Fibroblast of skin of scalp (primary cell): ENCODE results near the gene TNFSF8. TPM values are rescaled to one million over a fixed set of nuclear protein-coding genes. Genes with fewer than 3 reads are reported as not detected.
A peak's percentile ranks its signal among the peaks of the same experiment; 100 is the strongest.

ENCODE experiments used
- DNase-seq: peaks from one replicate; pipeline ENCODE4 v3.0.0-alpha.2; 2013
- polyA plus RNA-seq, 2 experiments: library from polyadenylated mRNA; unstranded; fragments of 120-200 nt; gene quantifications; one replicate each; pipeline ENCODE4 v1.2.1, GENCODE V29; 2013; ENCODE audit not compliant: insufficient read length in 2 of 2

Gene TNFSF8
- polyA plus RNA-seq (2013, experiment 1 of 2; ENCODE audit: insufficient read length), result not detected
- polyA plus RNA-seq (2013, experiment 2 of 2; ENCODE audit: insufficient read length), result not detected

GRCh38 chr9:114930056-114930812 is at the start of gene TNFSF8:
Gene TNFSF8 (minus strand): TSS chr9:114930591. CDS start chr9:114930303, 288 bp downstream.
- DNase-seq, result no peak

GRCh38 chr9:114973216-114973615 is 42.8 kb upstream of the TNFSF8 start:
- DNase-seq, result no peak

DNA sequence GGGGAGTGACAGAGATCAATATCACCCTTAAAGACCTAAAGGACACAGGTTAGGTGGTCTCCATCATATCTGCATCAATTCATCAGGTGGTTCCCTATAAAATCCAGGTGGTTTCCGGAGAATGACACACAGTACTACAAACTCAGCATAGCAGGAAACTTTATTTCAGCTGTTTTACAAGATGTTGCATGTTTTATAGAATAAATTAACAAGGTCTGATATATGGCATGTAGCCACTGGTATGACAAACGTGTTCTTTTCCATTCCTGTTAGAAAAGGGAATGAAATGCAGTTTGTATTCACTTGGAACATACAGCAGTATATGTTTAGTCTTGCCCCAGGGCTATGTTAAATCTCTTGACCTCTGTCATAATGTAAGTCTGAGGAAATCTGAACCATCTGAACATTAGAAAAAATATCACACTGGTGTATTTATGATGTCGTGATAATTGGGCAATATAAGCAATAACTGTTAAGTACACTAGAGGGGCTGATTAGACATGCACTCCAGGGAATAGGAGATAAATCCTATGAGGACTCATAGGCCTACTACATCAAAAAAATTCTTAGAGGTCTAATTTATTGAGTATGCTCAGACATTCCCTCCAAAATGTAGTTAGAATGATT is 42.2 kb upstream of the TNFSF8 start:
- DNase-seq, result no peak

- DNase-seq, result no peak
Measured at GRCh38 chr9:114969269-114969668, 38.9 kb upstream of the TNFSF8 start.

- peak; percentile 74 for DNase-seq
Measured at GRCh38 chr9:114968671-114969070, 38.3 kb upstream of the TNFSF8 start.

- no peak for DNase-seq
Measured at GRCh38 chr9:114965564-114965963, 35.2 kb upstream of the TNFSF8 start.

- no peak for DNase-seq
Measured at GRCh38 chr9:114962809-114963208, 32.4 kb upstream of the TNFSF8 start.

DNA sequence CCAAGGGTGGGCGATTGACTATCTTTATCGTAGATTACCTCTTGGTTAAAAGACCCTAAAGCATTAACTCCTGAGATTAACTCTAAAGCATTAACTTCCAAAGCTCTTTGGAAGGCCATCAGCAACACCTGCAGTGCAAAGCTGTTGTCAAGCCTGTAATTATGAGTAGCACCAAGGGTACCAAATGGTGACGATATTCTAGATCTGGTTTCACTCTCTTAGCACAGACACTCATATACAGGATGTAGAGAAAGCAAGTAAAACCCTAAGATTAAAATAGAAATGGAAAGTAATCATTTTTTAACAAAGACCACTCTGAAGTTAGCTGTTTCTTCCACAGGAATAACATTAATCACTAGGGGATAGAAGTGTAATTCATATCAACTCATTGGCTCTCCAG is 29.9 kb upstream of the TNFSF8 start:
- DNase-seq, result no peak

DNA sequence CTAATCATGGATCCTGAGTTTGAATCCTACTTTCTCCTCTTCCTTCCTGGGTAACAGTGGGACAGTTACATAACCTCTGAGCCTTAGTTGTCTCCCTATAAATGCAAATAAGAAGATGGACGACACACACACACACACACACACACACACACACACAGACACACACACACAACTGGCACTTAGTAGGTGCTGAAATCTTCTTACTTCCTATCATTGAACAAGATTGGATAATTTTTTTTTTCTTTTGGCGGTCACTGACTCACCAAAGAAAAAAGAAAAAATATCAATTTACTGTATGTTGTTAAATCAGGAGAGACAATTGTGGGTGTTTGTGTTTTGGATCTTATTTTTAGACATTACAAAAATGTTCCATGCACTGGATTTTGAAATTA is 28.4 kb upstream of the TNFSF8 start:
- no peak for DNase-seq

DNA sequence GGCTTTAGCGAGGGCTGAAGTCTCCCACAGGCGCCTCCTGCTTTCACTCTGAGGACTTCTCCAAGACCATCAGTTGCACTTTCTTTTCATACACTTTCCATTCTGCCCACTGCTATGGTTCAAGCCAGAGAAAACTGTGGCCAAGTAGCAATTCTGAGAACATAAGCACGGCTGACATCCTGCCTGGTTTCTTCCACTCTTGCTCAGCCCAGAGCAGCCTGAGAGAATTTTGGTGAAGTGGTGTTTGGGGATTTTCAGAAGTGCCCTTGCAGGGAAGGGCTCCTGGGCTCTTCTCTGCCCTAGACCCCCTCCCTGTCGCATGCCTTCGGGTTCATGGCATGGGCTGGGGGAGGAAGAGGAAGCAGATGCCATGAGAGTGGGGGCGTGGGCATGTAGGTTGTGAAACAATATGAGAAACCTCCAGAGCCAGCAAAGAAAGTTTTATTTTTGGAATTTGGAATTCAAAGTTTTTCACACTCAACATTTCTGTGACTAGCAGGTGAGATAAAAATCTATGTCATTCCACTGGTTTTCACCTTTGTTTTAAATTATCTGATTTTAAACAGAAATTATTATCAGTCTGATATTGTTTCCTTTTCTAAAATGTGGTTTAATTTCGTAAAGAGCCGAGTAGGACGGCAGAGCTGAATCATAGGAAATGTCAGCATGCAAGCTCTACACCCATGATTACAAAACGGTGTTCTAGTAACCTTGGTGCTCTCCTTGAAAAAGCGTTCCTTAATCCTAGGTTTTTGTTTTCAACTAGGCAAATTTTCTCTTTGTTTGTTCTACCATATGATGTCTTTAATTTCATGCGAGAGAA is 27.8 kb upstream of the TNFSF8 start:
- DNase-seq, result no peak

GRCh38 chr9:114957558-114957957 is 27.2 kb upstream of the TNFSF8 start:
- no peak for DNase-seq

DNA sequence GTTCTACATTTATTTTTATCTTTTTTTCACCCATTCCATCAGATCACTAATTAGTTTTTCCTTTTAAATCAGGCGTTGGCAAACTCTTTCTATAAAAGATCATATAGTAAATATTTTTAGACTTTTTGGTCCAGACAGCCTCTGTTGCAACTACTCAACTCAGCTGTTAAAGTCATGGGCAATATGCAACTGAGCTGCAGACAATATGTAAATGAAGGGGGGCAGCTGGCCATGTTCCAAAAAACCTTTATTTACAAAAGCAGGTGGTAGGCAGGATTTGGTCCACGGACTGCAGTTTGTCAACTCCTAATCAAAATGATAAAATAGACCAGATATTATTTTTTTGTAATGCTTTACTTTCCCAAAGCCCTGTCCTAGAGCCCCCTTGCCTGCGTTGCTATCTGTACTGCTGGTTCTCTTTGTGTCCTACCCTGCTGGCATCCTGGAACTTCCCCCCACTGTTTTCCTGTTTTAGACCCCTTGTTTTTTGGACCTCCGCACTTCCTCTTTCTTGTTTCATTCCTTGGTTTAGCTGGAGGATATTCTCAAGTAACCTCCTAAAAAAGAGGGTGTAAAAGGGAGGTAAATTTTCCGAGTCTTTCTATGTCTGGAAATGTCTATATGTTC is 24.7 kb upstream of the TNFSF8 start:
- DNase-seq, result no peak

GRCh38 chr9:114953959-114954358 is 23.6 kb upstream of the TNFSF8 start:
- DNase-seq, result peak; percentile 86

GRCh38 chr9:114953046-114953445 is 22.7 kb upstream of the TNFSF8 start:
- DNase-seq, result no peak

DNA sequence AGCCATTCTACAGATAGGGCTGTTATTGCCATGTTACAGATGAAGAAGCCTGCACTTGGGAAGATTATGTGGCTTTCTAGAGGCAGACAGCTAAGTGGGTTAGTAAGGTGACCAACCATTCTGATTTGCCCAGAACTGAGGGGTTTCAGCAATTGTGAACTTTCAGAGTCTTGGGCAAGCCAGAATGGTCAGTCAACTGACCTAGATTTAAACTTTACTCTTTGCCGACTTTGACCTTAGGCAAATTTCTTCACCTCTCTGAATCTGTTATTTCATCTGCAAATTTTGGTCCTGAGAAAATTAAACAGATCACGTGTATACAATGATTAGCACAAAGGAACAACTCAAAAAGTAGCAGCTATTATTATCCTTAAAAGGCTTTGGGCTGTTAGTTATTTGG is 20.4 kb upstream of the TNFSF8 start:
- no peak for DNase-seq

DNA sequence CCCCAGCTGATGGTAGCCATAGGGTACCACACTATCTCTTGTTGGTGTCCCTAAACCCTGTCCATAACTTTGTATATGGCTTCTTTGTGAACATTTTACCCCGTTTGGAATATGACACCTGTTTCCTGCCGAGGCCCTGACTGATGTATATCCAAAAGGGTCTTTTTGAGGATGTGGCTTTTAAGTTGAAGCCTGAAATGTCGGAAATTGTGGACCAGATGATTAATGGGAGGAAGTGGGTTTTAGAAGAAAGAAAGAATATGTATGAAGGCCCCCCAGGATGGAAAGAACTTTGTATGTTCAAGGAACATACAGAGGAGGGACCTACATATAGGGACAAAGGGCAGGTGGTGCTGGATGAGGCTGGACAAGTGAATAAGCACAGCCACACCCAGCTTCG is 16.7 kb upstream of the TNFSF8 start:
- no peak for DNase-seq

- DNase-seq, result no peak
Measured at GRCh38 chr9:114945616-114946412, 15.4 kb upstream of the TNFSF8 start.

- no peak for DNase-seq
Measured at GRCh38 chr9:114941376-114941775, 11.0 kb upstream of the TNFSF8 start.

- peak; percentile 53 for DNase-seq
Measured at GRCh38 chr9:114938687-114939575, 8.5 kb upstream of the TNFSF8 start.

GRCh38 chr9:114937516-114937915 is 7.1 kb upstream of the TNFSF8 start:
- no peak for DNase-seq

DNA sequence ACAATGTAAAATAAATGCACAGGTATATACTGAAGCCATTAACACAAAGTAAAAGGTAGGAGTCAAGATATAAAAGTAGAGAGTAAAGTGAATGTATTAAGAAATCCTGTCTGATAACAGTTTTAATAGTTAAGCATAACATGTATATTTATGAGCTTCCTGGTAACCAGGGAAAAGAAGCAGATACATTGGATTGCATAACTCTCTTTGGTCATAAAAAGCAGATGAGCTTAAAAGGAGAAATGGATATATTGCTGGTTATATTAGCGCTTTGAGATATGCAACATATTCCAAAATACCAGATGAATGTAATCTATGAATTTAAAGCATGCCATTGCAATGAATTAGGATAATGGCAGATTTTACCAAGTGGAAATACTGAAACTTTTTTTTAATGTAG is 6.2 kb upstream of the TNFSF8 start:
- no peak for DNase-seq
